Keratinocyte (primary cell): ENCODE data around the gene TRIM67.

ENCODE experiments used
- CTCF ChIP-seq, 3 experiments: IDR thresholded peaks in 1 of 3; conservative IDR thresholded peaks in 1 of 3; optimal IDR thresholded peaks in 1 of 3; 2 replicates in 2 of 3; 3 replicates in 1 of 3; pipeline versions ENCODE3 to v1.5.1; 2011; ENCODE audit warnings: low read length in 3 of 3, mild to moderate bottlenecking in 3 of 3, moderate library complexity in 2 of 3, control low read depth in 1 of 3, inconsistent platforms in 1 of 3; ENCODE audit not compliant: insufficient read depth in 2 of 3; ENCODE audit errors: extremely low read depth in 1 of 3
- EZH2 ChIP-seq: IDR thresholded peaks from one replicate; pipeline ENCODE4 v1.6.1; 2012; ENCODE audit warnings: inconsistent platforms, mild to moderate bottlenecking, low read length, moderate library complexity

DNA sequence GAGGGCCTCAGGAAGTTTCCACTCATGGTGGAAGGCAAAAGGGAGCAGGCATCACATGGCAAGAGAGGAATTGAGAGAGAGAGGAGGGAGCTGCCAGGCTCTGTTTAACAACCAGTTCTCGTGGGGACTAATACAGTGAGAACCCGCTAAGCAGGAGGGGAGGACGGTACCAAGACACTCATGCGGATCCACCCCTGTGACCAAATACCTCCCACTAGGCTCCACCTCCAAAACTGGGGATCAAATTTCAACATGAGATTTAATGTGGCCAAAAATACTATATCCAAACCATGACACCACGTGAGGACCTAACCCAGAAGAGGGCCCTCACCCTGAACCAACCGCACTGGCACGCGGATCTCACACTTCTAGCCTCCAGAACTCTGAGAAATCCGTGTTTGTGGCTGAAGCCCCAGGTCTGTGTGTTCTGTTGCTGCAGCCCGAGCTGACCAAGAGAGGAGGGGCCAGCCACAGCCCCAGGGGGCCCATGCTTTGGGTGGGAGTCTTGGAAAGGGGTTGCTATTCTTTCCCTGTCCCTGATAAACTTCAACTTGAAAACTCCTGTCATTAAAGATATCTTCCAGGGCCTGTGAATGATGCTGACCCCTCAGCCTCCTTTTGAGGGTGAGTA lies 32.0 kb downstream of the TRIM67 start:
- TF ChIP-seq CTCF (optimal IDR thresholded peaks at IDR 0.05 in 1 of 3, IDR thresholded peaks at IDR 0.05 in 1 of 3, conservative IDR thresholded peaks at IDR 0.05 in 1 of 3; ENCODE audit: extremely low read depth in 1 of 3, insufficient read depth in 2 of 3, low read length in 3 of 3) (no peak), EZH2 (no peak)
